Ectodermal cell (in vitro differentiated cells): ENCODE data around the gene SYT17.
A peak's percentile ranks its signal among the peaks of the same experiment; 100 is the strongest.

Experiments
- H3K27ac ChIP-seq: 2 replicates; pipeline ENCODE4 v1.7.0; 2013; ENCODE audit warnings: mild to moderate bottlenecking, low read depth, low read length; ENCODE audit not compliant: insufficient read depth, poor library complexity, severe bottlenecking
- H3K27me3 ChIP-seq: 2 replicates; pipeline ENCODE4 v1.7.0; 2013; ENCODE audit warnings: mild to moderate bottlenecking, low read length; ENCODE audit not compliant: insufficient read depth, control insufficient read depth, poor library complexity, severe bottlenecking
- H3K36me3 ChIP-seq: one replicate; pipeline ENCODE4 v1.7.0; 2013; ENCODE audit warnings: low read length; ENCODE audit not compliant: control insufficient read depth, insufficient read depth
- H3K4me1 ChIP-seq: one replicate; pipeline ENCODE4 v1.7.0; 2013; ENCODE audit warnings: low read length; ENCODE audit not compliant: control insufficient read depth, insufficient read depth
- H3K4me3 ChIP-seq: 2 replicates; pipeline ENCODE4 v1.7.0; 2013; ENCODE audit warnings: low read depth, low read length, control low read depth; ENCODE audit not compliant: insufficient read depth
- H3K9me3 ChIP-seq: 2 replicates; pipeline ENCODE4 v1.7.0; 2013; ENCODE audit warnings: mild to moderate bottlenecking, low read length, moderate library complexity; ENCODE audit not compliant: control insufficient read depth
- WGBS, 2 experiments: methylation state at CpG; one replicate each; pipeline ENCODE4 v1.1.7; 2013; ENCODE audit warnings: missing lambda C conversion rate in 2 of 2; 5-methylcytosine and 5-hydroxymethylcytosine counted together

The SYT17 gene

GRCh38 chr16:19152042-19152441 is 16.0 kb upstream of the SYT17 start:
- Histone ChIP-seq H3K36me3 (no peaks in the 10 kb centered on the region), H3K4me3 (no peak overlapping the region), H3K27ac (no peak overlapping the region), H3K9me3 (no peaks in the 10 kb centered on the region), H3K27me3 (no peaks in the 10 kb centered on the region), H3K4me1 (no peaks in the 10 kb centered on the region)
- WGBS, 2 experiments = 89 to 90% methylated on average over 1 of the region's 1 CpG

GRCh38 chr16:19153876-19154275 is 14.2 kb upstream of the SYT17 start:
- no peaks in the 10 kb centered on the region for H3K9me3 ChIP-seq
- 84 to 89% methylated on average over 4 of the region's 4 CpGs for WGBS, 2 experiments
- no peaks in the 10 kb centered on the region for H3K27me3 ChIP-seq
- H3K36me3 ChIP-seq = no peaks in the 10 kb centered on the region
- no peak overlapping the region for H3K4me3 ChIP-seq
- H3K27ac ChIP-seq = no peak overlapping the region
- H3K4me1 ChIP-seq = no peaks in the 10 kb centered on the region

- 89 to 91% methylated on average over 4 of the region's 4 CpGs for WGBS, 2 experiments
- Histone ChIP-seq H3K27ac (no peak overlapping the region), H3K36me3 (no peaks in the 10 kb centered on the region), H3K4me3 (no peak overlapping the region), H3K9me3 (no peaks in the 10 kb centered on the region), H3K27me3 (no peaks in the 10 kb centered on the region), H3K4me1 (no peaks in the 10 kb centered on the region)
Observed at GRCh38 chr16:19162085-19162484, 6.0 kb upstream of the SYT17 start.

- no peak overlapping the region for H3K27ac ChIP-seq
- no peaks in the 10 kb centered on the region for H3K36me3 ChIP-seq
- H3K27me3 ChIP-seq = peaks cover 6% of the 10 kb centered on the region
- WGBS, 2 experiments = 85 to 94% methylated on average over 1 of the region's 1 CpG
- H3K4me1 ChIP-seq = no peaks in the 10 kb centered on the region
- H3K4me3 ChIP-seq = no peak overlapping the region
- no peaks in the 10 kb centered on the region for H3K9me3 ChIP-seq
Observed at GRCh38 chr16:19163215-19163614, 4.8 kb upstream of the SYT17 start.

- Histone ChIP-seq H3K4me1 (no peaks in the 10 kb centered on the region), H3K36me3 (no peaks in the 10 kb centered on the region), H3K27me3 (peaks cover 17% of the 10 kb centered on the region), H3K9me3 (no peaks in the 10 kb centered on the region), H3K27ac (no peak overlapping the region), H3K4me3 (no peak overlapping the region)
- 85 to 89% methylated on average over 4 of the region's 4 CpGs for WGBS, 2 experiments
Observed at GRCh38 chr16:19164285-19164684, 3.8 kb upstream of the SYT17 start.

- Histone ChIP-seq H3K4me3 (no peak overlapping the region), H3K36me3 (no peaks in the 10 kb centered on the region), H3K27me3 (peaks cover 25% of the 10 kb centered on the region), H3K9me3 (no peaks in the 10 kb centered on the region), H3K4me1 (no peaks in the 10 kb centered on the region), H3K27ac (no peak overlapping the region)
- 77 to 86% methylated on average over 5 of the region's 5 CpGs for WGBS, 2 experiments
Observed at GRCh38 chr16:19165101-19165500, 2.9 kb upstream of the SYT17 start.

GRCh38 chr16:19166500-19166899 is 1.5 kb upstream of the SYT17 start:
- no peak overlapping the region for H3K4me3 ChIP-seq
- 81 to 91% methylated on average over 2 of the region's 2 CpGs for WGBS, 2 experiments
- peaks cover 30% of the 10 kb centered on the region for H3K27me3 ChIP-seq
- no peaks in the 10 kb centered on the region for H3K36me3 ChIP-seq
- H3K27ac ChIP-seq = no peak overlapping the region
- H3K4me1 ChIP-seq = no peaks in the 10 kb centered on the region
- no peaks in the 10 kb centered on the region for H3K9me3 ChIP-seq

- Histone ChIP-seq H3K4me3 (peak overlapping the region; percentile 53), H3K9me3 (no peaks in the 10 kb centered on the region), H3K4me1 (no peaks in the 10 kb centered on the region), H3K27ac (no peak overlapping the region), H3K36me3 (no peaks in the 10 kb centered on the region), H3K27me3 (peaks cover 38% of the 10 kb centered on the region)
- 1% methylated on average over 68 of the region's 68 CpGs for WGBS, 2 experiments
Observed at GRCh38 chr16:19168371-19169081, 486 bp downstream of the SYT17 start.

GRCh38 chr16:19169082-19169639 is 1.1 kb downstream of the SYT17 start:
- peaks cover 38% of the 10 kb centered on the region for H3K27me3 ChIP-seq
- peak overlapping the region; percentile 53 for H3K4me3 ChIP-seq
- no peaks in the 10 kb centered on the region for H3K9me3 ChIP-seq
- no peak overlapping the region for H3K27ac ChIP-seq
- H3K36me3 ChIP-seq = no peaks in the 10 kb centered on the region
- 22 to 23% methylated on average over 19 of the region's 19 CpGs for WGBS, 2 experiments
- H3K4me1 ChIP-seq = no peaks in the 10 kb centered on the region

- H3K27me3 ChIP-seq = peaks cover 38% of the 10 kb centered on the region
- H3K36me3 ChIP-seq = no peaks in the 10 kb centered on the region
- H3K9me3 ChIP-seq = no peaks in the 10 kb centered on the region
- H3K4me1 ChIP-seq = no peaks in the 10 kb centered on the region
- no peak overlapping the region for H3K27ac ChIP-seq
- 86% methylated on average over 7 of the region's 7 CpGs for WGBS, 2 experiments
- no peak overlapping the region for H3K4me3 ChIP-seq
Observed at GRCh38 chr16:19170043-19170655, 2.1 kb downstream of the SYT17 start.
